H1 (cell line): ENCODE measurements around the gene DUSP2.

Source experiments
- BACH1 ChIP-seq: IDR thresholded peaks from 2 replicates; pipeline ENCODE4 v1.6.1; 2012; ENCODE audit warnings: low read length, improper control_type of control experiment
- EP300 ChIP-seq, 2 experiments: IDR thresholded peaks; 1 replicate in 1 of 2; 2 replicates in 1 of 2; pipeline ENCODE4 v1.6.1; 2011 to 2012; ENCODE audit warnings: low read depth in 2 of 2, low read length in 2 of 2, mild to moderate bottlenecking in 2 of 2, borderline replicate concordance in 1 of 2, inconsistent platforms in 1 of 2, moderate library complexity in 1 of 2
- EZH2 ChIP-seq: fragments of 200-600 bp; sonication (generic); IDR thresholded peaks from 2 replicates; pipeline ENCODE4 v1.7.1; 2012; ENCODE audit warnings: low read depth, mild to moderate bottlenecking, moderate library complexity, low read length, inconsistent platforms; ENCODE audit not compliant: severe bottlenecking
- GABPA ChIP-seq: IDR thresholded peaks from 2 replicates; pipeline ENCODE4 v1.6.1; 2011; ENCODE audit warnings: mild to moderate bottlenecking, low read length, moderate library complexity, borderline replicate concordance; ENCODE audit not compliant: insufficient read depth
- JUND ChIP-seq: IDR thresholded peaks from 2 replicates; pipeline ENCODE4 v1.6.1; 2011; ENCODE audit warnings: mild to moderate bottlenecking, improper control_type of control experiment, low read length
- POLR2A ChIP-seq, 2 experiments: IDR thresholded peaks; 1 replicate in 1 of 2; 2 replicates in 1 of 2; pipeline ENCODE4 v1.6.1; 2011; ENCODE audit warnings: low read depth in 2 of 2, low read length in 2 of 2, mild to moderate bottlenecking in 2 of 2; ENCODE audit errors: control extremely low read depth in 1 of 2
- TEAD4 ChIP-seq: IDR thresholded peaks from 2 replicates; pipeline ENCODE4 v1.6.1; 2012; ENCODE audit warnings: low read depth, low read length, inconsistent platforms, mixed read lengths
- TF ChIP-seq, protein P1 (sequence below), 3 experiments: IDR thresholded peaks; 1 replicate in 2 of 3; 2 replicates in 1 of 3; pipeline versions ENCODE4 v1.5.1 to v1.6.1; 2011; ENCODE audit warnings: low read length in 3 of 3, mild to moderate bottlenecking in 3 of 3, inconsistent platforms in 2 of 3, low read depth in 1 of 3, moderate library complexity in 1 of 3; ENCODE audit not compliant: insufficient read depth in 1 of 3; ENCODE audit errors: control extremely low read depth in 1 of 3
- TF ChIP-seq, protein P2 (sequence below): IDR thresholded peaks from 2 replicates; pipeline ENCODE4 v1.6.1; 2011; ENCODE audit warnings: low read length, improper control_type of control experiment

DNA sequence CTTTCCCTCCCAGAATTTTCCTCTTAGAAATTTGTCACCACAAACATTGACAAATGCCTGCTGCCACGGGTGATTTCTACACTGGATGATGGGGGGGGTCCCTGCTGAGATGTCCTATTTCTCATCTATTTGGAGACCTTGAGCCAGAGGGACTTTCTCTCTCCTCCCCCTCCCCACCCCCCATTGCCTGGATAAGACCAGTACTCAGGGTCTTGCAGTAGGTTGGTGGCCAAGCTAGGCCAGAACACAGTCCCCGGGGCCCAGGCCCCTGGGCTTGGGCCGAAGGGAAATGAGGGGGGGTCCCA is 560 bp upstream of the DUSP2 start:
- no peak for TF ChIP-seq EP300 (IDR thresholded peaks at IDR 0.05; ENCODE audit: borderline replicate concordance in 1 of 2, low read depth in 2 of 2, low read length in 2 of 2)
- no peak for TF ChIP-seq BACH1
- TF ChIP-seq TEAD4 = no peak
- TF ChIP-seq POLR2A (IDR thresholded peaks at IDR 0.05; ENCODE audit: control extremely low read depth in 1 of 2, low read depth in 2 of 2, low read length in 2 of 2) = no peak
- TF ChIP-seq, protein P1, sequence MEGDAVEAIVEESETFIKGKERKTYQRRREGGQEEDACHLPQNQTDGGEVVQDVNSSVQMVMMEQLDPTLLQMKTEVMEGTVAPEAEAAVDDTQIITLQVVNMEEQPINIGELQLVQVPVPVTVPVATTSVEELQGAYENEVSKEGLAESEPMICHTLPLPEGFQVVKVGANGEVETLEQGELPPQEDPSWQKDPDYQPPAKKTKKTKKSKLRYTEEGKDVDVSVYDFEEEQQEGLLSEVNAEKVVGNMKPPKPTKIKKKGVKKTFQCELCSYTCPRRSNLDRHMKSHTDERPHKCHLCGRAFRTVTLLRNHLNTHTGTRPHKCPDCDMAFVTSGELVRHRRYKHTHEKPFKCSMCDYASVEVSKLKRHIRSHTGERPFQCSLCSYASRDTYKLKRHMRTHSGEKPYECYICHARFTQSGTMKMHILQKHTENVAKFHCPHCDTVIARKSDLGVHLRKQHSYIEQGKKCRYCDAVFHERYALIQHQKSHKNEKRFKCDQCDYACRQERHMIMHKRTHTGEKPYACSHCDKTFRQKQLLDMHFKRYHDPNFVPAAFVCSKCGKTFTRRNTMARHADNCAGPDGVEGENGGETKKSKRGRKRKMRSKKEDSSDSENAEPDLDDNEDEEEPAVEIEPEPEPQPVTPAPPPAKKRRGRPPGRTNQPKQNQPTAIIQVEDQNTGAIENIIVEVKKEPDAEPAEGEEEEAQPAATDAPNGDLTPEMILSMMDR (IDR thresholded peaks at IDR 0.05; ENCODE audit: control extremely low read depth in 1 of 3, insufficient read depth in 1 of 3, low read depth in 1 of 3, low read length in 3 of 3) = no peak
- TF ChIP-seq JUND = no peak
- TF ChIP-seq, protein P2, sequence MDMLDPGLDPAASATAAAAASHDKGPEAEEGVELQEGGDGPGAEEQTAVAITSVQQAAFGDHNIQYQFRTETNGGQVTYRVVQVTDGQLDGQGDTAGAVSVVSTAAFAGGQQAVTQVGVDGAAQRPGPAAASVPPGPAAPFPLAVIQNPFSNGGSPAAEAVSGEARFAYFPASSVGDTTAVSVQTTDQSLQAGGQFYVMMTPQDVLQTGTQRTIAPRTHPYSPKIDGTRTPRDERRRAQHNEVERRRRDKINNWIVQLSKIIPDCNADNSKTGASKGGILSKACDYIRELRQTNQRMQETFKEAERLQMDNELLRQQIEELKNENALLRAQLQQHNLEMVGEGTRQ = no peak
- TF ChIP-seq GABPA = no peak
- no peak for TF ChIP-seq EZH2
